K562 (cell line): ENCODE results near the gene REPS1. TPM values are rescaled to one million over a fixed set of nuclear protein-coding genes. Genes with fewer than 3 reads are reported as not detected.

Source experiments
- ATF4 ChIP-seq: fragments of 450-650 bp; formaldehyde crosslinking; IDR thresholded peaks from 2 replicates; pipeline ENCODE4 v1.4.0; 2022; ENCODE audit warnings: mild to moderate bottlenecking, moderate library complexity
- BDP1 ChIP-seq: IDR thresholded peaks from 3 replicates; pipeline ENCODE4 v1.6.1; 2011; ENCODE audit not compliant: insufficient read length, insufficient read depth
- E2F6 ChIP-seq, 2 experiments: IDR thresholded peaks; 2 replicates each; pipeline ENCODE4 v1.6.1; 2011; ENCODE audit warnings: borderline replicate concordance in 1 of 2, control low read depth in 1 of 2, low read depth in 1 of 2, low read length in 1 of 2, mild to moderate bottlenecking in 1 of 2, mixed read lengths in 1 of 2, moderate library complexity in 1 of 2; ENCODE audit not compliant: insufficient read depth in 1 of 2, insufficient read length in 1 of 2, poor library complexity in 1 of 2, severe bottlenecking in 1 of 2; ENCODE audit errors: extremely low read depth in 1 of 2
- GABPB1 ChIP-seq: sonication (generic); formaldehyde crosslinking; IDR thresholded peaks from 2 replicates; pipeline ENCODE4 v1.8.0; 2022; ENCODE audit warnings: mild to moderate bottlenecking, missing genetic modification reagents
- GATAD2B ChIP-seq: fragments of 450-650 bp; IDR thresholded peaks from 2 replicates; pipeline ENCODE4 v1.6.1; 2017; ENCODE audit warnings: mild to moderate bottlenecking, borderline replicate concordance
- MGA ChIP-seq: fragments of 450-650 bp; IDR thresholded peaks from 2 replicates; pipeline ENCODE4 v1.6.1; 2016; ENCODE audit warnings: mild to moderate bottlenecking, moderate library complexity
- NCOA2 ChIP-seq, 2 experiments: fragments of 450-650 bp; IDR thresholded peaks; 2 replicates each; pipeline ENCODE4 v1.6.1; 2018; ENCODE audit warnings: mild to moderate bottlenecking in 2 of 2, moderate library complexity in 1 of 2; ENCODE audit not compliant: partially characterized antibody in 2 of 2
- USF2 ChIP-seq: sonication (generic); formaldehyde crosslinking; IDR thresholded peaks from 2 replicates; pipeline ENCODE4 v1.5.0; 2020; ENCODE audit warnings: missing genetic modification reagents
- ZNF12 ChIP-seq: sonication (generic); formaldehyde crosslinking; IDR thresholded peaks from 2 replicates; pipeline ENCODE4 v1.4.0; 2020; ENCODE audit warnings: mild to moderate bottlenecking, missing genetic modification reagents
- ZNF507 ChIP-seq: conservative IDR thresholded peaks from 2 replicates; pipeline ENCODE4 v1.6.1; 2017; ENCODE audit warnings: missing genetic modification characterization, missing compliant biosample characterization
- ZNF551 ChIP-seq: fragments of 250-450 bp; sonication (Bioruptor Pico); IDR thresholded peaks from 2 replicates; pipeline ENCODE4 v1.5.0; 2021; ENCODE audit warnings: mild to moderate bottlenecking, moderate library complexity
- polyA plus RNA-seq, 8 experiments: library from polyadenylated mRNA; depleted of rRNA in 4 of 8; stranded (reverse) in 5 of 8; unstranded in 3 of 8; fragments of >200 nt; fragmentation: Nextera tagmentation in 2 of 8; fragmentation: Illumina TruSeq in 1 of 8; extraction: Ambion mirVana in 2 of 8; extraction: Trizol in 1 of 8; gene quantifications; 2 replicates each; pipeline versions ENCODE4 v1.2.1 to v1.2.3, GENCODE V29; 2011 to 2014; ENCODE audit warnings: inconsistent platforms in 1 of 8, missing spikeins in 1 of 8
- total RNA-seq, 7 experiments: library from RNA; depleted of rRNA in 6 of 7; stranded (reverse); fragments of >200 nt in 6 of 7; fragmentation: Illumina TruSeq in 2 of 7; extraction: Trizol in 2 of 7; gene quantifications; 2 replicates each; pipeline versions ENCODE4 v1.2.1 to v1.2.3, GENCODE V29; 2011 to 2021; ENCODE audit warnings: low replicate concordance in 1 of 7

REPS1 gene
- total and polyA plus RNA-seq, 9 of the 15 experiments (the other 6 are each of a cell fraction or from before 2014, with no cell fraction given), result 7.9 to 36.0 (median 27.8) TPM

GRCh38 chr6:139028658-139029469 is 40.8 kb upstream of the REPS1 start, which contains the start of gene ABRACL (continued):
- TF ChIP-seq MGA (peak; percentile 59; the same call in 1 of the 2 replicates), ATF4 (CRISPR knock-in tag) (no peak), NCOA2 (IDR thresholded peaks at IDR 0.05; ENCODE audit: partially characterized antibody in 2 of 2) (no peak), E2F6 (IDR thresholded peaks at IDR 0.05; ENCODE audit: borderline replicate concordance in 1 of 2, extremely low read depth in 1 of 2, insufficient read depth in 1 of 2, insufficient read length in 1 of 2, low read depth in 1 of 2, low read length in 1 of 2, poor library complexity in 1 of 2, severe bottlenecking in 1 of 2) (peak in 1 of 2 experiments; percentile 78), GABPB1 (CRISPR knock-in tag) (peak; percentile 52; the same call in 1 of the 2 replicates), ZNF12 (CRISPR knock-in tag) (peak; percentile 70; the same call in 1 of the 2 replicates), BDP1 (no peak), ZNF551 (CRISPR knock-in tag) (no peak), GATAD2B (no peak), USF2 (CRISPR knock-in tag) (peak; percentile 81), ZNF507 (tag) (no peak)
